Liver (tissue), 9 donors: ENCODE data around the gene TCAP. TPM values are rescaled to one million over a fixed set of nuclear protein-coding genes. Genes with fewer than 3 reads are reported as not detected.

Experiments used
- DNase-seq: peaks from one replicate; pipeline ENCODE4 v3.0.0-alpha.2; 2017; ENCODE audit warnings: low spot score
- H3K27ac ChIP-seq, 2 donors: one replicate each; pipeline ENCODE4 v1.7.0; 2013; ENCODE audit warnings: inconsistent platforms in 2 of 2, low read length in 2 of 2, control low read depth in 1 of 2, low read depth in 1 of 2, mild to moderate bottlenecking in 1 of 2
- H3K27me3 ChIP-seq, 4 donors: one replicate each; pipeline versions ENCODE4 v1.6.1 to v1.7.0; 2013; ENCODE audit warnings: low read length in 3 of 4, inconsistent platforms in 1 of 4, mild to moderate bottlenecking in 1 of 4, moderate library complexity in 1 of 4; ENCODE audit not compliant: control insufficient read depth in 4 of 4, insufficient read depth in 4 of 4
- H3K36me3 ChIP-seq, 4 donors: one replicate each; pipeline versions ENCODE4 v1.6.1 to v1.7.0; 2013; ENCODE audit warnings: low read length in 3 of 4, mild to moderate bottlenecking in 3 of 4, low read depth in 1 of 4, moderate library complexity in 1 of 4; ENCODE audit not compliant: control insufficient read depth in 4 of 4, insufficient read depth in 3 of 4
- H3K4me1 ChIP-seq, 4 donors: one replicate each; pipeline versions ENCODE4 v1.6.1 to v1.7.0; 2013; ENCODE audit warnings: low read length in 3 of 4, mild to moderate bottlenecking in 3 of 4, moderate library complexity in 1 of 4; ENCODE audit not compliant: control insufficient read depth in 4 of 4, insufficient read depth in 4 of 4
- H3K4me3 ChIP-seq, 3 donors: one replicate each; pipeline versions ENCODE4 v1.6.1 to v1.7.0; 2013; ENCODE audit warnings: low read length in 3 of 3, control low read depth in 1 of 3, low read depth in 1 of 3, mild to moderate bottlenecking in 1 of 3
- H3K9ac ChIP-seq, 2 donors: one replicate each; pipeline ENCODE4 v1.7.0; 2013; ENCODE audit warnings: low read length in 2 of 2, mild to moderate bottlenecking in 2 of 2, moderate library complexity in 2 of 2, control low read depth in 1 of 2, low read depth in 1 of 2
- H3K9me3 ChIP-seq, 4 donors: one replicate each; pipeline versions ENCODE4 v1.6.1 to v1.7.0; 2013; ENCODE audit warnings: low read length in 3 of 4; ENCODE audit not compliant: control insufficient read depth in 4 of 4
- ATF3 ChIP-seq: IDR thresholded peaks from 2 replicates; pipeline ENCODE4 v1.6.1; 2016; ENCODE audit warnings: antibody characterized with exemption
- EGR1 ChIP-seq, 2 donors: IDR thresholded peaks; 2 replicates each; pipeline ENCODE4 v1.6.1; 2016 to 2018; ENCODE audit warnings: antibody characterized with exemption in 2 of 2, low read depth in 2 of 2
- FOXA1 ChIP-seq: IDR thresholded peaks from 2 replicates; pipeline ENCODE4 v1.6.1; 2016; ENCODE audit warnings: antibody characterized with exemption
- FOXA2 ChIP-seq: IDR thresholded peaks from 2 replicates; pipeline ENCODE4 v1.6.1; 2016; ENCODE audit warnings: antibody characterized with exemption
- NR2F2 ChIP-seq: IDR thresholded peaks from 2 replicates; pipeline ENCODE4 v1.6.1; 2016; ENCODE audit warnings: antibody characterized with exemption
- RAD21 ChIP-seq, 2 donors: IDR thresholded peaks; 2 replicates each; pipeline ENCODE4 v1.6.1; 2016; ENCODE audit warnings: antibody characterized with exemption in 2 of 2, mild to moderate bottlenecking in 2 of 2
- REST ChIP-seq: IDR thresholded peaks from 2 replicates; pipeline ENCODE4 v1.6.1; 2016; ENCODE audit warnings: antibody characterized with exemption, mild to moderate bottlenecking
- RXRA ChIP-seq, 2 donors: IDR thresholded peaks; 2 replicates each; pipeline ENCODE4 v1.6.1; 2017 to 2018; ENCODE audit warnings: antibody characterized with exemption in 2 of 2, mild to moderate bottlenecking in 1 of 2
- ZBTB33 ChIP-seq: IDR thresholded peaks from 2 replicates; pipeline ENCODE4 v1.6.1; 2016; ENCODE audit warnings: antibody characterized with exemption
- WGBS: extraction: QIAGEN DNeasy Blood & Tissue Kit; methylation state at CpG from one replicate; pipeline ENCODE4 v1.1.7; 2013; 5-methylcytosine and 5-hydroxymethylcytosine counted together
- polyA plus RNA-seq, 2 donors: library from polyadenylated mRNA; stranded (reverse) in 1 of 2; unstranded in 1 of 2; fragments of 200-250 nt in 1 of 2; fragments of >200 nt in 1 of 2; fragmentation: Nextera tagmentation in 1 of 2; extraction: Ambion mirVana in 1 of 2; gene quantifications; one replicate each; pipeline versions ENCODE4 v1.2.1 to v1.2.3, GENCODE V29; 2013 to 2015
- total RNA-seq, 2 donors: library from RNA; depleted of rRNA; stranded (reverse); fragments of >200 nt; gene quantifications; one replicate each; pipeline ENCODE4 v1.2.3, GENCODE V29; 2014
- donor health status: healthy.
- donor health status: healthy.
- donor health status: healthy.
- donor health status: healthy.
- donor health status: healthy.

TCAP gene
- total and polyA plus RNA-seq, 4 donors: 0.14 to 0.67 (median 0.22) TPM; not detected in 1

- TF ChIP-seq ZBTB33: no peak
- no peak for TF ChIP-seq FOXA2
These were observed 26.1 kb upstream of the TCAP start (continued) for GRCh38 chr17:39639043-39639442.

GRCh38 chr17:39639566-39640458 lies 25.3 kb upstream of the TCAP start:
- no peak overlapping the region for H3K9ac ChIP-seq
- H3K36me3 ChIP-seq: no peaks in the 10 kb centered on the region
- no peaks in the 10 kb centered on the region for H3K27me3 ChIP-seq
- TF ChIP-seq NR2F2: no peak
- H3K9me3 ChIP-seq: no peaks in the 10 kb centered on the region
- peaks cover 5 to 44% (median 33%) of the 10 kb centered on the region in 4 donors for H3K4me1 ChIP-seq
- 85% methylated on average over 11 of the region's 11 CpGs for WGBS
- no peak for DNase-seq
- no peak overlapping the region for H3K27ac ChIP-seq
- no peak overlapping the region for H3K4me3 ChIP-seq

- Histone ChIP-seq H3K9me3 (no peaks in the 10 kb centered on the region), H3K9ac (no peak overlapping the region), H3K27me3 (no peaks in the 10 kb centered on the region), H3K27ac (no peak overlapping the region), H3K4me1 (peaks cover 5 to 44% (median 33%) of the 10 kb centered on the region in 4 donors), H3K4me3 (no peak overlapping the region), H3K36me3 (no peaks in the 10 kb centered on the region)
- TF ChIP-seq ZBTB33 (no peak), FOXA2 (no peak), RXRA (IDR thresholded peaks at IDR 0.05) (no peak), FOXA1 (no peak), RAD21 (IDR thresholded peaks at IDR 0.05) (no peak), REST (no peak), ATF3 (no peak), EGR1 (IDR thresholded peaks at IDR 0.05; ENCODE audit: low read depth in 2 of 2) (no peak)
- no peak for DNase-seq
- 57% methylated on average over 4 of the region's 4 CpGs for WGBS
These were observed 24.5 kb upstream of the TCAP start for GRCh38 chr17:39640591-39641031.
